IMR-90 (cell line): ENCODE results near the gene CTAGE1. TPM values are rescaled to one million over a fixed set of nuclear protein-coding genes. Genes with fewer than 3 reads are reported as not detected.

Experiments used
- ATAC-seq: fragments of 200-7000 bp; cut with Tn5 transposase; 2 replicates; pipeline ENCODE4 v1.9.1; 2020; ENCODE audit warnings: low read depth, mild to moderate bottlenecking, moderate library complexity
- BruUV-seq: library from RNA; stranded (reverse); fragments of 400-500 nt; replicated peaks from 2 replicates; lab custom pipeline; 2021; lab: Mats Ljungman, UMichigan
- CTCF ChIA-PET: fragments of 300-600 bp; formaldehyde crosslinking; extraction: SDS; loops from one replicate; lab custom pipeline; 2021; ENCODE audit warnings: antibody characterized with exemption; lab: Yijun Ruan, JAX
- POLR2A ChIA-PET: fragments of 300-600 bp; sonication (Branson Sonifier 250); formaldehyde crosslinking; loops from one replicate; lab custom pipeline; 2022; ENCODE audit warnings: antibody characterized with exemption; ENCODE audit not compliant: unreplicated experiment; lab: Charles Lee
- DNase-seq: peaks from one replicate; pipeline ENCODE4 v3.0.0; 2013
- H2AFZ ChIP-seq: replicated peaks from 2 replicates; pipeline ENCODE3; 2013; ENCODE audit warnings: low read length, mild to moderate bottlenecking; ENCODE audit not compliant: poor library complexity
- H2AK5ac ChIP-seq: 2 replicates; pipeline ENCODE4 v1.6.1; 2013; ENCODE audit warnings: low read depth, low read length, inconsistent platforms
- H2AK9ac ChIP-seq: replicated peaks from 2 replicates; pipeline ENCODE3; 2013; ENCODE audit warnings: mild to moderate bottlenecking, low read depth, low read length, moderate library complexity; ENCODE audit not compliant: poor library complexity
- H2BK120ac ChIP-seq: 2 replicates; pipeline ENCODE4 v1.6.1; 2013; ENCODE audit warnings: low read depth, low read length, inconsistent platforms
- H2BK15ac ChIP-seq: 3 replicates; pipeline ENCODE4 v1.6.1; 2013; ENCODE audit warnings: low read depth, low read length, inconsistent platforms
- H2BK20ac ChIP-seq: 2 replicates; pipeline ENCODE4 v1.6.1; 2013; ENCODE audit warnings: low read depth, mild to moderate bottlenecking, inconsistent platforms, low read length, moderate library complexity
- H2BK5ac ChIP-seq: 2 replicates; pipeline ENCODE4 v1.6.1; 2013; ENCODE audit warnings: mild to moderate bottlenecking, low read depth, low read length, inconsistent platforms; ENCODE audit not compliant: poor library complexity, severe bottlenecking
- H3K14ac ChIP-seq: replicated peaks from 2 replicates; pipeline ENCODE4 v1.6.1; 2013; ENCODE audit warnings: low read depth, low read length, inconsistent platforms
- H3K18ac ChIP-seq: 2 replicates; pipeline ENCODE4 v1.6.1; 2013; ENCODE audit warnings: low read depth, low read length, control low read depth
- H3K23ac ChIP-seq: 2 replicates; pipeline ENCODE4 v1.6.1; 2013; ENCODE audit warnings: low read depth, low read length, inconsistent platforms
- H3K27ac ChIP-seq: 2 replicates; pipeline ENCODE4 v1.5.1; 2013; ENCODE audit warnings: mild to moderate bottlenecking, control low read depth, low read length; ENCODE audit not compliant: insufficient read depth
- H3K27me3 ChIP-seq: 2 replicates; pipeline ENCODE4 v1.6.1; 2013; ENCODE audit warnings: low read length; ENCODE audit not compliant: control insufficient read depth, insufficient read depth
- H3K36me3 ChIP-seq: 2 replicates; pipeline ENCODE4 v1.6.1; 2013; ENCODE audit warnings: low read length, mixed read lengths; ENCODE audit not compliant: control insufficient read depth, insufficient read depth
- H3K4ac ChIP-seq: 2 replicates; pipeline ENCODE4 v1.6.1; 2013; ENCODE audit warnings: low read depth, low read length, inconsistent platforms
- H3K4me1 ChIP-seq: 2 replicates; pipeline ENCODE4 v1.6.1; 2013; ENCODE audit warnings: low read length, mixed read lengths; ENCODE audit not compliant: control insufficient read depth, insufficient read depth
- H3K4me2 ChIP-seq: 2 replicates; pipeline ENCODE4 v1.6.1; 2013; ENCODE audit warnings: low read depth, mild to moderate bottlenecking, control low read depth, low read length, moderate library complexity
- H3K4me3 ChIP-seq: 2 replicates; pipeline ENCODE4 v1.5.1; 2013; ENCODE audit warnings: low read depth, mild to moderate bottlenecking, control low read depth, low read length, moderate library complexity; ENCODE audit not compliant: insufficient read depth
- H3K56ac ChIP-seq: 2 replicates; pipeline ENCODE4 v1.6.1; 2013; ENCODE audit warnings: low read length, inconsistent platforms; ENCODE audit not compliant: insufficient read depth; ENCODE audit errors: extremely low read depth
- H3K79me1 ChIP-seq, 2 experiments: 2 replicates each; pipeline ENCODE4 v1.6.1; 2013; ENCODE audit warnings: low read length in 2 of 2, inconsistent platforms in 1 of 2, low read depth in 1 of 2
- H3K9ac ChIP-seq: 2 replicates; pipeline ENCODE4 v1.6.1; 2013; ENCODE audit warnings: low read depth, low read length, control low read depth
- H3K9me1 ChIP-seq: 2 replicates; pipeline ENCODE4 v1.6.1; 2013; ENCODE audit warnings: low read length, inconsistent platforms; ENCODE audit not compliant: insufficient read depth
- H3K9me3 ChIP-seq: 2 replicates; pipeline ENCODE4 v1.6.1; 2013; ENCODE audit warnings: low read length; ENCODE audit not compliant: control insufficient read depth, insufficient read depth
- H4K20me1 ChIP-seq: 2 replicates; pipeline ENCODE4 v1.6.1; 2013; ENCODE audit warnings: low read length, inconsistent platforms; ENCODE audit not compliant: insufficient read depth
- H4K5ac ChIP-seq: 2 replicates; pipeline ENCODE4 v1.6.1; 2013; ENCODE audit warnings: mild to moderate bottlenecking, low read depth, low read length, control low read depth
- H4K8ac ChIP-seq, 2 experiments: 2 replicates each; pipeline ENCODE4 v1.6.1; 2013; ENCODE audit warnings: low read depth in 2 of 2, low read length in 2 of 2, control low read depth in 1 of 2, inconsistent platforms in 1 of 2
- H4K91ac ChIP-seq: 2 replicates; pipeline ENCODE4 v1.6.1; 2013; ENCODE audit warnings: low read depth, low read length, inconsistent platforms; ENCODE audit not compliant: insufficient read depth
- BHLHE40 ChIP-seq: fragments of 150-350 bp; IDR thresholded peaks from 2 replicates; pipeline ENCODE4 v1.6.1; 2016; ENCODE audit warnings: mild to moderate bottlenecking, low read depth, low read length
- CEBPB ChIP-seq: IDR thresholded peaks from 2 replicates; pipeline ENCODE4 v1.6.1; 2012; ENCODE audit warnings: low read depth, low read length, improper control_type of control experiment
- CHD1 ChIP-seq: IDR thresholded peaks from 2 replicates; pipeline ENCODE4 v1.6.1; 2012; ENCODE audit warnings: low read depth, low read length, improper control_type of control experiment
- FOS ChIP-seq: fragments of 150-350 bp; IDR thresholded peaks from 2 replicates; pipeline ENCODE4 v1.6.1; 2016; ENCODE audit warnings: low read depth, low read length
- MAFK ChIP-seq: IDR thresholded peaks from 2 replicates; pipeline ENCODE4 v1.6.1; 2012; ENCODE audit warnings: low read depth, low read length, improper control_type of control experiment
- MAZ ChIP-seq: IDR thresholded peaks from 2 replicates; pipeline ENCODE4 v1.6.1; 2012; ENCODE audit warnings: low read depth, mild to moderate bottlenecking, low read length, improper control_type of control experiment, moderate library complexity, borderline replicate concordance
- MXI1 ChIP-seq: IDR thresholded peaks from 2 replicates; pipeline ENCODE4 v1.6.1; 2012; ENCODE audit warnings: low read depth, mild to moderate bottlenecking, low read length, moderate library complexity, borderline replicate concordance
- NFE2L2 ChIP-seq: fragments of 150-350 bp; IDR thresholded peaks from 2 replicates; pipeline ENCODE4 v1.6.1; 2016; ENCODE audit warnings: low read depth, mild to moderate bottlenecking, low read length
- POLR2A ChIP-seq: IDR thresholded peaks from 2 replicates; pipeline ENCODE4 v1.6.1; 2012; ENCODE audit warnings: mild to moderate bottlenecking, low read depth, low read length
- RAD21 ChIP-seq: IDR thresholded peaks from 2 replicates; pipeline ENCODE4 v1.6.1; 2012; ENCODE audit warnings: low read length, improper control_type of control experiment
- RCOR1 ChIP-seq: IDR thresholded peaks from 2 replicates; pipeline ENCODE4 v1.6.1; 2012; ENCODE audit warnings: mild to moderate bottlenecking, low read length, improper control_type of control experiment; ENCODE audit not compliant: insufficient replicate concordance
- RFX5 ChIP-seq: IDR thresholded peaks from 2 replicates; pipeline ENCODE4 v1.8.0; 2012; ENCODE audit warnings: low read depth, mild to moderate bottlenecking, low read length, moderate library complexity
- SMC3 ChIP-seq: fragments of 150-350 bp; IDR thresholded peaks from 2 replicates; pipeline ENCODE4 v1.6.1; 2016; ENCODE audit warnings: low read depth, mild to moderate bottlenecking, antibody characterized with exemption, low read length, moderate library complexity
- WGBS, 2 experiments: methylation state at CpG; one replicate each; pipeline versions ENCODE4 v1.1.5 to v1.1.7; 2013; ENCODE audit warnings: missing lambda C conversion rate in 2 of 2; ENCODE audit not compliant: insufficient read length in 1 of 2; ENCODE audit errors: extremely low coverage in 2 of 2; 5-methylcytosine and 5-hydroxymethylcytosine counted together
- dilution Hi-C: fragments of 300-500 bp; cut with HindIII; formaldehyde crosslinking; loops from one replicate; pipeline ENCODE4 v1.14.3; 2018; ENCODE audit warnings: low sequenced_read_pairs; ENCODE audit not compliant: unreplicated experiment
- in situ Hi-C: fragments of 300-500 bp; cut with MboI; formaldehyde crosslinking; loops from 3 replicates; pipeline ENCODE4 v1.14.3; 2019; ENCODE audit warnings: low sequenced_read_pairs, inconsistent platforms, mixed read lengths
- intact Hi-C: fragments of 100-400 bp; cut with micrococcal nuclease; formaldehyde crosslinking; loops from 2 replicates; pipeline ENCODE4 v1.10.0; 2022
- polyA plus RNA-seq, 3 experiments: library from polyadenylated mRNA; depleted of rRNA; stranded (reverse); fragments of >200 nt; gene quantifications; 2 replicates each; pipeline ENCODE4 v1.2.3, GENCODE V29; 2012; ENCODE audit warnings: low replicate concordance in 1 of 3
- total RNA-seq: library from RNA; depleted of rRNA; stranded (reverse); fragments of >200 nt; gene quantifications from 2 replicates; pipeline ENCODE4 v1.2.3, GENCODE V29; 2012
- TF ChIP-seq, protein P1 (sequence below): conservative IDR thresholded peaks from 2 replicates; pipeline ENCODE4 v1.5.1; 2012; ENCODE audit warnings: mild to moderate bottlenecking, low read depth, low read length, improper control_type of control experiment
- TF ChIP-seq, protein P2 (sequence below): fragments of 150-350 bp; IDR thresholded peaks from 2 replicates; pipeline ENCODE4 v1.6.1; 2016; ENCODE audit warnings: low read depth, mild to moderate bottlenecking, low read length, moderate library complexity, borderline replicate concordance
- TF ChIP-seq, protein P3 (sequence below): fragments of 150-350 bp; IDR thresholded peaks from 2 replicates; pipeline ENCODE4 v1.6.1; 2017; ENCODE audit warnings: mild to moderate bottlenecking, antibody characterized with exemption, low read length, low read depth

Gene CTAGE1
- total and polyA plus RNA-seq, 2 of the 4 experiments (the other 2 are of a cell fraction) = 0.09 TPM; not detected in 1

DNA sequence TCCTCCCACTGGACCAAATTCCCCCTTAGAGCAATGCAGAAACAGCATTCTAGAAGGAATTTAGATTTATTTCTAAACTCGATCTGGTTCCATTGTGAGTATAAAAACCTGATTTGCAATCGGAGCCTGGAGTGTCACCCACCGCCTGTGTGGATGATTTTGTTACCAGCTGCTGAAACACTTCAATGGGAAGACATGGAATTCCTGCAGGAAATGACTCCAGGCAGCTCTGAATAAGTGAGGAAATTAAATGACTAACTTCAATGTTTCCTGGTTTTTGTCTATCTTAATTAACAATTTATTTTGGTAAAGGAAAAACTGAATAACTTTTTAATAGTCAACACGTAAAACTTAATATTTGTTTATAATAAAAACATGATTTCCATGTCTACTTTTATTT is 19.3 kb downstream of the CTAGE1 start:
- dilution Hi-C loops = no loop called here
- Histone ChIP-seq H4K8ac (no peak overlapping the region), H3K27ac (no peak overlapping the region), H2AK9ac (no peak overlapping the region), H3K4me1 (no peaks in the 10 kb centered on the region), H3K4ac (no peak overlapping the region), H3K36me3 (no peaks in the 10 kb centered on the region), H3K56ac (no peak overlapping the region), H4K91ac (no peak overlapping the region), H3K23ac (no peak overlapping the region), H4K20me1 (no peaks in the 10 kb centered on the region), H2BK20ac (no peak overlapping the region), H3K9me3 (no peaks in the 10 kb centered on the region), H2BK120ac (no peak overlapping the region), H4K5ac (no peak overlapping the region), H3K27me3 (no peaks in the 10 kb centered on the region), H2BK5ac (no peak overlapping the region), H3K18ac (no peak overlapping the region), H3K9ac (no peak overlapping the region), H2AFZ (no peak overlapping the region), H3K9me1 (no peaks in the 10 kb centered on the region), H2BK15ac (no peak overlapping the region), H3K4me3 (no peak overlapping the region), H3K14ac (no peak overlapping the region), H2AK5ac (no peak overlapping the region), H3K4me2 (no peak overlapping the region), H3K79me1 (no peaks in the 10 kb centered on the region)
- TF ChIP-seq MAZ = no peak
- TF ChIP-seq, protein P1, sequence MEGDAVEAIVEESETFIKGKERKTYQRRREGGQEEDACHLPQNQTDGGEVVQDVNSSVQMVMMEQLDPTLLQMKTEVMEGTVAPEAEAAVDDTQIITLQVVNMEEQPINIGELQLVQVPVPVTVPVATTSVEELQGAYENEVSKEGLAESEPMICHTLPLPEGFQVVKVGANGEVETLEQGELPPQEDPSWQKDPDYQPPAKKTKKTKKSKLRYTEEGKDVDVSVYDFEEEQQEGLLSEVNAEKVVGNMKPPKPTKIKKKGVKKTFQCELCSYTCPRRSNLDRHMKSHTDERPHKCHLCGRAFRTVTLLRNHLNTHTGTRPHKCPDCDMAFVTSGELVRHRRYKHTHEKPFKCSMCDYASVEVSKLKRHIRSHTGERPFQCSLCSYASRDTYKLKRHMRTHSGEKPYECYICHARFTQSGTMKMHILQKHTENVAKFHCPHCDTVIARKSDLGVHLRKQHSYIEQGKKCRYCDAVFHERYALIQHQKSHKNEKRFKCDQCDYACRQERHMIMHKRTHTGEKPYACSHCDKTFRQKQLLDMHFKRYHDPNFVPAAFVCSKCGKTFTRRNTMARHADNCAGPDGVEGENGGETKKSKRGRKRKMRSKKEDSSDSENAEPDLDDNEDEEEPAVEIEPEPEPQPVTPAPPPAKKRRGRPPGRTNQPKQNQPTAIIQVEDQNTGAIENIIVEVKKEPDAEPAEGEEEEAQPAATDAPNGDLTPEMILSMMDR = no peak
- no peak for TF ChIP-seq RCOR1
- no peak for TF ChIP-seq BHLHE40
- TF ChIP-seq, protein P2, sequence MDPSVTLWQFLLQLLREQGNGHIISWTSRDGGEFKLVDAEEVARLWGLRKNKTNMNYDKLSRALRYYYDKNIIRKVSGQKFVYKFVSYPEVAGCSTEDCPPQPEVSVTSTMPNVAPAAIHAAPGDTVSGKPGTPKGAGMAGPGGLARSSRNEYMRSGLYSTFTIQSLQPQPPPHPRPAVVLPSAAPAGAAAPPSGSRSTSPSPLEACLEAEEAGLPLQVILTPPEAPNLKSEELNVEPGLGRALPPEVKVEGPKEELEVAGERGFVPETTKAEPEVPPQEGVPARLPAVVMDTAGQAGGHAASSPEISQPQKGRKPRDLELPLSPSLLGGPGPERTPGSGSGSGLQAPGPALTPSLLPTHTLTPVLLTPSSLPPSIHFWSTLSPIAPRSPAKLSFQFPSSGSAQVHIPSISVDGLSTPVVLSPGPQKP = no peak
- TF ChIP-seq, protein P3, sequence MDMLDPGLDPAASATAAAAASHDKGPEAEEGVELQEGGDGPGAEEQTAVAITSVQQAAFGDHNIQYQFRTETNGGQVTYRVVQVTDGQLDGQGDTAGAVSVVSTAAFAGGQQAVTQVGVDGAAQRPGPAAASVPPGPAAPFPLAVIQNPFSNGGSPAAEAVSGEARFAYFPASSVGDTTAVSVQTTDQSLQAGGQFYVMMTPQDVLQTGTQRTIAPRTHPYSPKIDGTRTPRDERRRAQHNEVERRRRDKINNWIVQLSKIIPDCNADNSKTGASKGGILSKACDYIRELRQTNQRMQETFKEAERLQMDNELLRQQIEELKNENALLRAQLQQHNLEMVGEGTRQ = no peak
- no peak for TF ChIP-seq RAD21
- no peak for TF ChIP-seq MAFK
- TF ChIP-seq RFX5 = no peak
- no peak for TF ChIP-seq CEBPB
- TF ChIP-seq POLR2A = no peak
- TF ChIP-seq MXI1 = no peak
- no peak for TF ChIP-seq SMC3
- no peak for TF ChIP-seq CHD1
- TF ChIP-seq FOS = no peak
- no peak for TF ChIP-seq NFE2L2
- in situ Hi-C loops = no loop called here
- ChIA-PET CTCF (interaction anchor here (0.8 kb wide), 1 partner anchor 161 kb away, joined by 3 read pairs; no protein-coding TSS in a partner anchor), POLR2A (no interaction called here)
- intact Hi-C loops = no loop called here
- ATAC-seq (no peak), DNase-seq (no peak)
- no TSS peak for BruUV-seq
- WGBS, 2 experiments = no CpG with 5 or more reads among the region's 4 CpGs
